HepG2 (cell line): Measurements from ENCODE around the gene GLUD1. TPM values are rescaled to one million over a fixed set of nuclear protein-coding genes. Genes with fewer than 3 reads are reported as not detected.

Source experiments
- AKAP8 ChIP-seq: sonication (generic); formaldehyde crosslinking; IDR thresholded peaks from 2 replicates; pipeline ENCODE4 v1.5.1; 2020; ENCODE audit warnings: mild to moderate bottlenecking, missing genetic modification reagents
- DZIP1 ChIP-seq: sonication (generic); formaldehyde crosslinking; IDR thresholded peaks from 2 replicates; pipeline ENCODE4 v1.5.0; 2020; ENCODE audit warnings: mild to moderate bottlenecking, missing genetic modification reagents
- ELK4 ChIP-seq: sonication (generic); formaldehyde crosslinking; IDR thresholded peaks from 2 replicates; pipeline ENCODE4 v1.9.0; 2021; ENCODE audit warnings: missing genetic modification reagents, borderline replicate concordance
- FOXK1 ChIP-seq: sonication (generic); formaldehyde crosslinking; IDR thresholded peaks from 2 replicates; pipeline ENCODE4 v1.4.0; 2020; ENCODE audit warnings: low read depth, missing genetic modification reagents, borderline replicate concordance
- GATAD2A ChIP-seq: IDR thresholded peaks from 2 replicates; pipeline ENCODE4 v1.6.1; 2016
- GMEB1 ChIP-seq: sonication (generic); formaldehyde crosslinking; IDR thresholded peaks from 2 replicates; pipeline ENCODE4 v1.5.1; 2020; ENCODE audit warnings: missing genetic modification reagents, mild to moderate bottlenecking, borderline replicate concordance
- KMT2B ChIP-seq: IDR thresholded peaks from 2 replicates; pipeline ENCODE4 v1.6.1; 2016; ENCODE audit warnings: missing genetic modification reagents, missing compliant biosample characterization
- MTF1 ChIP-seq: sonication (generic); formaldehyde crosslinking; IDR thresholded peaks from 2 replicates; pipeline ENCODE4 v1.5.0; 2020; ENCODE audit warnings: missing genetic modification reagents
- NPAS2 ChIP-seq: sonication (generic); formaldehyde crosslinking; IDR thresholded peaks from 2 replicates; pipeline ENCODE4 v1.8.0; 2022; ENCODE audit warnings: mild to moderate bottlenecking, missing genetic modification reagents, borderline replicate concordance
- PHF5A ChIP-seq: IDR thresholded peaks from one replicate; pipeline ENCODE4 v1.6.1; 2018; ENCODE audit warnings: low read depth, missing genetic modification reagents; ENCODE audit not compliant: unreplicated experiment
- PPARG ChIP-seq: conservative IDR thresholded peaks from 2 replicates; pipeline ENCODE4 v1.6.1; 2016; ENCODE audit warnings: missing biosample characterization, missing genetic modification reagents
- RBM22 ChIP-seq: fragments of 200-400 bp; formaldehyde crosslinking; optimal IDR thresholded peaks from 2 replicates; pipeline ENCODE3; 2017; ENCODE audit warnings: mild to moderate bottlenecking, low read length, moderate library complexity
- TBL1XR1 ChIP-seq: fragments of 150-350 bp; IDR thresholded peaks from 2 replicates; pipeline ENCODE4 v1.6.1; 2014; ENCODE audit warnings: borderline replicate concordance, low read length; ENCODE audit not compliant: partially characterized antibody
- TMF1 ChIP-seq: sonication (generic); formaldehyde crosslinking; IDR thresholded peaks from 2 replicates; pipeline ENCODE4 v1.8.1; 2022; ENCODE audit warnings: low read depth, missing genetic modification reagents
- TOPORS ChIP-seq: sonication (generic); formaldehyde crosslinking; IDR thresholded peaks from 2 replicates; pipeline ENCODE4 v1.8.0; 2023; ENCODE audit warnings: mild to moderate bottlenecking, missing genetic modification reagents
- ZFAT ChIP-seq: sonication (generic); formaldehyde crosslinking; conservative IDR thresholded peaks from 2 replicates; pipeline ENCODE4 v1.8.1; 2023; ENCODE audit warnings: missing genetic modification reagents, inconsistent platforms
- ZIK1 ChIP-seq: sonication (generic); formaldehyde crosslinking; IDR thresholded peaks from 2 replicates; pipeline ENCODE4 v1.5.0; 2020; ENCODE audit warnings: mild to moderate bottlenecking, low read depth, missing genetic modification reagents, borderline replicate concordance
- ZNF143 ChIP-seq: sonication (generic); formaldehyde crosslinking; IDR thresholded peaks from 2 replicates; pipeline ENCODE4 v1.4.0; 2020; ENCODE audit warnings: missing genetic modification reagents
- ZNF18 ChIP-seq: sonication (generic); formaldehyde crosslinking; IDR thresholded peaks from 2 replicates; pipeline ENCODE4 v1.8.0; 2022; ENCODE audit warnings: mild to moderate bottlenecking, missing genetic modification reagents; ENCODE audit not compliant: insufficient replicate concordance
- ZNF644 ChIP-seq: IDR thresholded peaks from 2 replicates; pipeline ENCODE4 v1.6.1; 2016; ENCODE audit warnings: low read depth
- polyA plus RNA-seq, 8 experiments: library from polyadenylated mRNA; depleted of rRNA in 3 of 8; stranded (reverse) in 7 of 8; unstranded in 1 of 8; fragments of >200 nt; fragmentation: Illumina TruSeq in 4 of 8; extraction: Trizol in 4 of 8; gene quantifications; 2 replicates each; pipeline versions ENCODE4 v1.2.1 to v1.2.3, GENCODE V29; 2011 to 2016; ENCODE audit warnings: low read depth in 4 of 8, missing spikeins in 1 of 8, mixed read lengths in 1 of 8; ENCODE audit not compliant: insufficient read depth in 1 of 8
- total RNA-seq, 5 experiments: library from RNA; depleted of rRNA; stranded (reverse); fragments of >200 nt; fragmentation: Illumina TruSeq; extraction: Trizol; gene quantifications; 2 replicates each; pipeline ENCODE4 v1.2.3, GENCODE V29; 2016; ENCODE audit warnings: low read depth in 1 of 5

The GLUD1 gene
- total and polyA plus RNA-seq, 2 of the 13 experiments (the other 11 are each of a cell fraction or from before 2014, with no cell fraction given) = 301 to 798 TPM

GRCh38 chr10:87092861-87093631 is 1.6 kb downstream of the GLUD1 start (continued):
- TF ChIP-seq ELK4 (CRISPR knock-in tag) = no peak
- peak; percentile 5; the same call in 1 of the 2 replicates for TF ChIP-seq FOXK1 (CRISPR knock-in tag)
- TF ChIP-seq PPARG = 0 out of 2 replicates have a peak, but pooled peaks have one; percentile 48
- no peak for TF ChIP-seq ZNF143 (CRISPR knock-in tag)
- no peak for TF ChIP-seq DZIP1 (CRISPR knock-in tag)
- peak; percentile 23; the same call in 1 of the 2 replicates for TF ChIP-seq KMT2B (CRISPR knock-in tag)
- TF ChIP-seq GATAD2A = peak; percentile 46
- TF ChIP-seq ZFAT (CRISPR knock-in tag) = no peak
- peak; percentile 67 for TF ChIP-seq RBM22
- TF ChIP-seq GMEB1 (CRISPR knock-in tag) = peak; percentile 2; the same call in 1 of the 2 replicates
- no peak for TF ChIP-seq AKAP8 (CRISPR knock-in tag)
- no peak for TF ChIP-seq TMF1 (CRISPR knock-in tag)
- TF ChIP-seq TBL1XR1 = no peak
- TF ChIP-seq NPAS2 (CRISPR knock-in tag) = no peak
- TF ChIP-seq ZNF644 = no peak
- no peak for TF ChIP-seq MTF1
- no peak for TF ChIP-seq TOPORS (CRISPR knock-in tag)
- TF ChIP-seq ZIK1 (CRISPR knock-in tag) = no peak
- TF ChIP-seq ZNF18 (CRISPR knock-in tag) = peak; percentile 39
- TF ChIP-seq PHF5A (CRISPR knock-in tag) = no peak
